ENCODE results near the gene SLC25A48. TPM values are rescaled to one million over a fixed set of nuclear protein-coding genes. Genes with fewer than 3 reads are reported as not detected.

Gene SLC25A48, protein sequence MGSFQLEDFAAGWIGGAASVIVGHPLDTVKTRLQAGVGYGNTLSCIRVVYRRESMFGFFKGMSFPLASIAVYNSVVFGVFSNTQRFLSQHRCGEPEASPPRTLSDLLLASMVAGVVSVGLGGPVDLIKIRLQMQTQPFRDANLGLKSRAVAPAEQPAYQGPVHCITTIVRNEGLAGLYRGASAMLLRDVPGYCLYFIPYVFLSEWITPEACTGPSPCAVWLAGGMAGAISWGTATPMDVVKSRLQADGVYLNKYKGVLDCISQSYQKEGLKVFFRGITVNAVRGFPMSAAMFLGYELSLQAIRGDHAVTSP
- 2.4 TPM for total RNA-seq

DNA sequence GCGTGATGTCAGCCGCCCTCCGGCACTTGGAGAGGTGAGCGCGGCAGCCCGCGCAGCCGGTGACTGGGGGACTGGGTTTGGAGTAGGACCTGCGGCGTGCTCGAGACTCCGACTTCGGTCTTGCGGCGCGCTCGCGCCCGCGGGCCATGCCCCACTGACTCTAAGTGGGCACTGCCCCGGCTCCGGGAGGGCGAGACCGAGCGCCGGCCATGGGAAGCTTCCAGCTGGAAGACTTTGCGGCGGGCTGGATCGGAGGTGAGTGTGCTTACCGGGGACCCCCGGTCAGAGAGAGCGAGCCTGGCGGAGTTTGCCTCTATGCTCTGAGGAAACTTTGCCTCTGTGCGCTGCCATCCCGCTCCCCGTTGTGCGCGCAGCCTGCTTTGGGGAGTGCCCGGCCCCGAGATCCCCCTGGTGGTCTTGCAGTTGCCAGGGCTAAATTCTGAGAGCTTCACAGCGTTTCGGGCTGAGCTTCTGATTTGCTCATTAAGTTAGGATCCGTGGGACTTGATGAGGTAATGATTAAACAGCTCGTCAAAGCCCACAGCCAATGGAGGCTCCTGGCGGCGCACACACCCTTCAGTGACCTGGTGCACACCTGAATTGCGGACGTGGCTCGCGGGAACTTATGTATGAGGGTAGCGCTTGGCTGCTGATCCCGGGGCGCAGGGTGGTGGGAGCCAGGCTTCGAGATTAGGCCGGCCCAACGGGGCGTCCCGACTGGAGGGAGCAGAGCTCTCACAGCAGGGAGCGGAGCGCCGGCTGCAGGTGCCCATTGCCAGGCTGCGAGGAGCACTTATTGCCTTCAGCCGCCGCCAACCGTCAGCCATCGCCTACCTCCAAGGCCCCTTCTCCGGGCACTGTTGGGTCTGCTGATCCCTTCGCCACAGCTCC, at the start of gene SLC25A48:
TSS of gene SLC25A48 (plus strand) at position 25 of the 891 bp plus-strand sequence. CDS start at position 210, 185 bp downstream.
- peak; percentile 17 for DNase-seq

DNA sequence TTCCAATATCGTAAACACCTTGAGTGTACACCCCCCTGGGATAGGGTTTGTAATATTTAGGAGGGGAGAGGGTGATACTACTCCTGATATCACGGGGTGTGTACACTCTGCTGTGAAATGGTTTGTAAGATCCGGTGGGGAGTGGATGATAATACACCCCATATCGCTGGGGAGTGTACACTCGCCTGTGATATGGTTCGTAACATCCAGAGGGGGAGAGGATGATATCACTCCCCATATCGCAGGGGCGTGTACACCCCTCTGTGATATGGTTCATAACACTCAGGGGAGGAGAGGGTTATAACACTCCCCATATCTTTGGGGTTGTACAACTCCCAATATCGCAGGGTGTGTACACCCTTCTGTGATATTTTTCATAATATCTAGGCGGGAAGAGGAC, 33.8 kb upstream of the SLC25A48 start:
- DNase-seq, result no peak

DNA sequence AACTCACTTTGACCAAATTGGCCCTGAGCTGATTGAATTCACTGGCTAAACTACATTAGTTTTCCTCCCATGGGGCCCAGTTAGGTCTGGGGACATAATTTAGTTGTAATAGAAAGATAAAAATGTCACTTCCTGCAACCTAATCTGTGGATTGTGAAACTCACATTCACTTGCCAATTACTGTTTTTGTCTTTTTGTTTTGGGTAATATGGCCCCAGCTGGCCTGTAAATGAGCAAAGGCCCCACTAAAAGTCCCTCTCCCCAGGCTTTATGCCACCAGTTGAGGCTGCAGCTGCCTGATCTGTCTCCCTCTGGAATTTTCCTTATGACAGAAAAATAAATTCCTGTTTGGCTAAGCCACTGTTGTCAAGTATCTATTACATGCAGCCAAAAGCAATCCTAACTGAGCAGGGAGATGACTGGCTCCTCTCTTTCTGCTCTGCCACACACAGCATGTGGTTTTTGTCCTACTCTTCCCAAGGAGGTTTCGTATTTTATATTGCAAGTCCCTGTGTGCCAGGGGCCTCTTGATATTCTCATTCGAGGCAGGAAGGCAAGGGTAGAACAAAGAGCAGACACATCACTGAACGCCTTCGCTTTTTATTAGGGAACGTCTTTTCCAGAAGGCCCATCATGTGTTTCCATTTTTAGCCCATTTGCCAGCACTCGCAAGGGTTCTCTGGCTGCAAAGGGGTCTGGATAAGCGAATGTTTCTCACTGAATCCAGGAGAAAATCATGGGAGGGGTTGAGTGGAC, 24.1 kb upstream of the SLC25A48 start:
- DNase-seq, result peak; percentile 5

DNA sequence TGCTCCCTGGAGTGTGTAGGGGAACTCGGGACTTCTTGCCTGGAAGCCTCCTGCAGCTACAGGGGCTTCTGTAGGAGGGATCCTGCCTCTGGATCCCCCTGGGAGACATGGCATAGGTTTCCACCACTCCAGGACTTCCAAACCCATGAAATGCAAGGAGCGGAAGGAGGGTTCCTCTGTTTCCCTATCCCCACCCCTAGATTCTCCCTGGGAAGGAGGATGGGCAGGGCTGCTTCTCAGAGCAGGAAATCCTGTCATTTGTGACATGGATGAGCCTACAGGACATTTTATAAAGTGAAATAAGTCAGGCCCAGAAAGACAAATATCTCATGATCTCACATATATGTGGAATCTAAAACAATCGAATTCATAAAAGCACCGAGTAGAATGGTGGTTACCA, 23.5 kb upstream of the SLC25A48 start:
- DNase-seq, result no peak

DNA sequence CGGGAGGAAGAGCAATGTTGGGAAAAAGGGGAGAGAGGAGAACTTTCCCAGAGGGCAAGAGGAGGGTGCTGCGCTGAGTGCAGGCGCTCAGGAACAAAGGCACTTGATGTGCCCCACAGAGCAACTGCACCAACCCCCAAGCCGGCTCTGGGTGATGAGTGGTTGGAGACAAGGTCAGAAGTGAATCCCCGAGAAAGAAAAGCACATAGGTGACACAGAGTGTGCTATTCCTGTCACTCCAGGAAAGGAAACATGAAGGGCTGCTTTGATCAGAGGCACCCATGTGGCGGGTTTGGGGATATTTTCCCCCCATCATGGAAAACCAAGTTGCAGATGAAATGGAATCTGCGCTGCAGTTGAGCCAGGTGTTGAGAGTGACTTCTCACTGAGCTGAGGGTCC, 20.7 kb upstream of the SLC25A48 start:
- DNase-seq, result no peak

DNA sequence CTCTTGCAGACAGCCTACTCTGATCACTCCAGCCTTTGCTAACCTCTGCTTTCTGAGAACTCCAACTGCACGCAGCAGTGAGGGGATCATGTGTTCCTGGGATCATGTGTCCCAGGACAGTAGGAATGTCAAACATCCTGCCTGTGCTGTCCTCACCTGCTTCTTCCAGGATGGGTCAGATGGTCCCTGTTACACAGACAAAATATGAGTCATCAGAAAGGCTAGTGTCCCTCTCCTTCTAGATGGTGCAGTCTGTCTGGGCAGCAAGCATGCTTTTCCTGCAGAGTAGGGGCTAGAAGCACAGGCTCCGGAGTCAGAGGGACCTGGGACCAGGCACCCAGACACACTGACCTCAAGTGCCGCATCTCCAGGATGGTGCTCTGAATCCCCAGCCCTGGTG, 20.1 kb upstream of the SLC25A48 start:
- no peak for DNase-seq

DNA sequence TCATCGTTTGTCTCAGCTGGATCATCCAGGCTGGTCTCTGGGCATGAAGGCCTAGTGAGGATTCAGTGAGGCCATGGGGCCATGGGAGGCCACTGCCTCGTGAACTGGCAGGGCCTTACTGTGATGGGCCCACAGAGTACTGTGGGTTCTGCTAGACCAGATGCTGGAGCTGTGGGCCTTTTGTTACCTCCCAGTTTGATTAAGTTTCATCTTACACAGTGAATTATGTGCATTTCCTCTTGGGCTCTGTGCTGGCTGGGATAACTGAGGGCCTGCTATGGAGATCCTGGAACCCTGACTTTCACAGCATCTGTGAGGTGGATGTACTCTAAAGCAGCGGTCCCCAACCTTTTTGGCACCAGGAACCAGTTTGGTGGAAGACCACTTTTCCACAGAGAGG, 19.7 kb upstream of the SLC25A48 start:
- no peak for DNase-seq

DNA sequence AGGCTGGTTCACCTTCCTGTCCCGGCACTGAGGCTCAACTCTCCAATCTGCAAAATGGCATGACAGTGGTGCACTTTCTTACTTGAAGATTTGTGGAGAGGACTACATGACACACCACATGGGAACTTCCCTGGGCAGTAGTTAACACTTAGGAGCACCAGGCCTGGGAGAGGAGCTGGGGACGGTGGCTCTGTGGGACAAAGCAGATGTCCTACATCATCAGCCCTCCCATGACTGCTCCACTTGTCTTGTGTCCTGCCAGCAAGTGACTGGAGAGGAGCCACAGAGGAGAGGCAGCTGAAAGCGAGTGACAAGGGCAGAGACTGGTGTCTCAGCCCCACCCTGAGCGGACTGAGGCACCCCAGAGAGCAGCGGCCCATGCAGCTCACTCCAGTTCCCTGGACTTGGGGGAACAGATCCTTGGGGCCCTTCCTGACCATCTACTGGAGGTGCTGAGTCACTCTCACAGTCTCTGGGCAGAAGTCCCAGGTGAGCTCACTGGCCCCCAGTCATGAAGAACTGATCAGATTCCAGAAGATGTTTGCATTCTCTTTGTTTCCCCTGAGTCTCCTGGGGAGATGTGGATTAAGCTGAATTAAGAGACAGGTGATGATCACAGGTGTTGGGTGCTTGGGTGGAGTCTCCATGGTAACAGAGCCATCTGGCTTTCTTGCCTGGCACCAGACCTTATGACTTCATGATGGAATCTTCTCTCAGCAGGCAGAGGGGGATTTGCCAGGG, 13.2 kb upstream of the SLC25A48 start:
- no peak for DNase-seq

DNA sequence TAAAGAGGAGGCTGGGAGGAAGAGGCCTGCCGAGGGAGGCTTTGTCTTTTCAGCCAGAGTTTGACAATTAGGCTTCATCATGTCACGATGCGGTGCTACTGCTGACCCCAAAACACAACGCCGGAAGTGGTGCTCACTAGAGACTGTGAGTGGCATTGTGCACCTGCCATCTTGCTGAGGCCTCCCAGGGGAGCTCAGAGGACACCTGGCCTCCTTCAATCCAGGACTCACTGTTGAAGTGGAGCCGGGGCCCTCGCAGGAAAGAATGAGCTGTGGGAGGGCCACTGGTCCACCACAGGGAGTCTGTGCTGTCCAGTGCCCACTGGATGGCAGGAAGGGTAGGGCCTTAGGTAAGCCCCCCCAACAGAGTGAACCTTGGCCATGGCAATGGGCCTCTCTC, 12.7 kb upstream of the SLC25A48 start:
- no peak for DNase-seq

DNA sequence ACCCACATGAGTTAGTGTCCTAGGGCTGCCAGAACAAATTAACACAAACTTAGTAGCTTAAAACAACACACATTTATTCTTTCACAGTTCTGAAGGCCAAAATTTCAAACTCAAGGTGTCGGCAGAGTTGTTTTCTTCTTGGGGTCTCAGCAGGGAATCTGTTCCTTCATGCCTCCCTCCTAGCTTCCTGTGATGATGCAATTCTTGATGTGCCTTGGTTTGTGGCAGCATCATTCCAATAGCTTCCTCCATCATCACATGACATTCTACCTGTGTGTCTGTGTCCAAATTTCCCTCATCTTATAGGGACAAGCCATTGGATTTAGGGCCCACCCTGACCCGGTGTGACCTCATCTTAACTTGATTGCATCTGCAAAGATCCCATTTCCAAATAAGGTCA, 12.2 kb upstream of the SLC25A48 start:
- no peak for DNase-seq

DNA sequence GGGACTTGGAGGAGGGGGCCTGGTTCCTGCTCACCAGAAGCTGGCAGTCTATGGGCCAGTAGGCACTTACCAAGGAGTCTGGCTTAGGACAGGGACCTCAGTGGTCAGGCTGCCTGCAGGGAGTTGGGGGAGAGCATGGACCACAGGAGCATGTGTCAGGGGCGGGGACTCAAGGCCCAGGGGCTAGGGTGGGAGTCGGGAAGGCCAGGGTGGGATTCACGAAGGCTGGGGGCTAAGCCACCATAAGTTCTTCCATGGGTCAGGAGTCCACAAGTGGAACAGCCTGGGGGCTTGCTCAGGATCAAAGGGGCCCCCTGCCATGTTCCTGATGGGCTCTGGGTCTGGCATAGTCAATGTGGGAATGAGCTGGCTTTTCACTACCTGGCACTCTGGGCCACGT, 11.5 kb upstream of the SLC25A48 start:
- no peak for DNase-seq

DNA sequence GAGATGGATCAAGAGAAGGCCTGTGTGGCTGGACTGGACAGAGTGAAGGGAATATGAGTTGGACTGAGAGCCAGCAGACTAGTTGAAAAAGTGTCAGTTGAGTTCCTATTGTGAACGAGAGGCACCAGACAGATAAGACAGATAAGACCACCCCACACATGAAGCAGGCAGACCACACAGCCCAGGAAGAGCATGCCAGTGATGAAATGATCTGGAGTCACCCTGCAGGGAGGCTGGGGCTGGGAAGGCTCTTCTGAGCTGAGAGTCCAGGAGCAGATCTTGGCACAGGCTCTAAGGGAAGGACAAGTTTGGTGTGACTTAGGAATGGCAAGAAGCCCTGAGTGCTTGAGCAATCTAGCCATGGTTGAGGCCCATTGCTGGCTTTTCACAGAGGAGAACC, 10.6 kb upstream of the SLC25A48 start:
- no peak for DNase-seq

DNA sequence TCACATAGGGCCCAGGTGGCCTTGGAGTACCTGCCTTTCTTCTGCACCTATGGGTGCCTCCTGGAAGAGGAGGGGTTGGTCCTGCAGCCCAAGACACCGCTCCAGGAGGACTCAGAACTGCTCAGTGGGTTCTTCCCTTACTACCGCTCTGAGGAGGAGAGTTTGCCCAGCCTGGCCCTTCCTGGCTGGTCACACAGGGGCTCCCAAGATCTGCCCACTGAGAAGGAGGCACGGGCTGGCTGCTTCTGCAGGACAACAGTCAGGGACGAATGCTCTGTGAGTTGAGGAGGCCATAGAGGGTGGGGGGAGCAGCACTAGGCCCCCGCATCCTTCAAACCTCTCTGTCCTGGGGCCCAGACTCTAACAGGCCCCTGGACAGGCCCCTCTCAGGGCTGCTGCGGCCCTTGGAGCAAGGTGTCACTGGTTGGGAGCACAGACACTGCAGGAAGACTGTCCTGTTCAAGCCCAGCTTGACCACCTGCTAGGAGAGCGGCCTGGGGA, 9.9 kb upstream of the SLC25A48 start:
- no peak for DNase-seq

DNA sequence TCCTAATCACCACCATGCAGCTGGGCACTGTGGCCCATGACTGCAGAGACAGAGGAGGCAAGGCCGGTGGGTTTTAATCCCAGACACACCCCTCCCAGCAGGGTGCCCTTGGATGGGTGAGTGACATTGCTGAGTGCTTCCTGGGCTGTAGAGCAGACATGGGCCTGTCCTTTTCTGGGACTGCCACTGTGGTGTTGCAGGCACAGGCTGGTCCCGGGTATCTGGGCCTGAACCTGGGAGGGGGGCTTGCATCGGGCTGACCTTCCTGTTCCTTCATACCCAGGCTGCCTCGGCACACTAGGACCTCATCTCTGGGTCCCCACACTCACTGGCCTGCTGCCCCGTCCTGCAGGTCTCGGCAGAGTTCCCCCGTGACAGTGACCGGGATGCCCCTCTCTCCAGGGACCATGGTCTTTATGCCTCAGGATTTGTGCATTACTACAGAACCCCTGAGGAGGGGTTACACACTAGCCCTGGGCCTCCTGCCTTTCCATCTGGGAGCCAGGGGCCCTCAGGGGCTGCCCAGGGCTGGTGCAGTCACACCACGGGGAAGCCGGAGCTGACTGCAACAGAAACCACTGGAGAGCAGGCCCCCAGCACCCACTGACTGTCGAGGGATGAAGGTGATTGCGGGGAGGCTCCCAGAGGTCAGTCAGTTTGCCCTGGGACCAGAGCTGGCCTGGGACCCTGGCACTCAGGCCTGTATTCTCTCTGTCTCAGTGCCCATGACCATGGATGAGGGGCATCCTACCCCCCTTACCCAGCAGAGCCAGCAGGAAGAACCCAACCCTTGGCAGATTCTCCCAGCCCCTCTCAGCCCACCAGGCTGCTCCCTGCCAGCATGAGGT, 8.9 kb upstream of the SLC25A48 start:
- DNase-seq, result no peak

DNA sequence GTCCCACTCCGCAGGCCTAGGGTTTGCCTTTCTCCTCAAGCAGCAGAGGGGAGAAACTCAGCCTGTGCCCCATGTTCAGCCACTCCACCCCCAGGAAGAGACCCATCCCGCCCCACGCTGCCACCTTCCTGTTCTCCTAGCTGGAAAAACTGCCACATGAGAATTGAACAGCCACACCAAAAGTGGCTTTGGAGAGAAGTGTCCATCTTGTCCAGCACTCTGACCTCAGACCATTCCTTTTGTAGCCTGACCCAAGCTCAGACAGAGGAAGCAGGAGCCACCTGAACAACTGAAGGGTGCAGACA, 8.3 kb upstream of the SLC25A48 start:
- DNase-seq, result no peak

DNA sequence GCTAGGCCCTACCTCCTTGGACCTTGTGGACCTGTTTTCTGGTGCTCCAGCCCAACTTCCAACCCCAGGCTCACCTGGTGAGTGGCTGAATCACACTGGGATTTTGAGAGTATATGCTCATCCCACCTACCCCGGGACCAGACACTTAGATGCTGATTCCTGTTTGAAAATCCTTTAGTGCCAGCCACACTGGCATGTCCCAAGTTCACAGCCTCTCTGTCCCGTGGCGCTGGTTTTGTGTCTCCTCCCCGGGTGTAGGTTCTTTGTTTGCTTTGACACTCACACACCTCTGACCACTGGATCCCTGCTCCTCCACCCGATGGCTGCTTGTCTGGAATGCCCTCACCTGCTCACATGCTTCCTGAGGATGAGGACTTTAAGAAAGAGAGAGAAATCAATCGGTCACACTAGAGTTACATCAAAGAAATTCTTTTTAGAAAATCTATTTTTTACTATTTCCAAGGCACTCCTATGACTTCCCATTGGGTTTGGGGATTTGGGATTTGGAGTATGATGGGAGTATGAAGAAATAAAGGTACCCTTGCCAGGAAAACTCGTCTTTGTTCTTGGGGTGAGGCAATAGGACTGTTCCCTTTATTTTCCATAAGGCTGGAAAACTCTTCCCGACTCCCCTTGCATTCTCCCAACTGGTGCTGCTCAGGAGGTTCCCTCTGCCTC, 7.3 kb upstream of the SLC25A48 start:
- no peak for DNase-seq

DNA sequence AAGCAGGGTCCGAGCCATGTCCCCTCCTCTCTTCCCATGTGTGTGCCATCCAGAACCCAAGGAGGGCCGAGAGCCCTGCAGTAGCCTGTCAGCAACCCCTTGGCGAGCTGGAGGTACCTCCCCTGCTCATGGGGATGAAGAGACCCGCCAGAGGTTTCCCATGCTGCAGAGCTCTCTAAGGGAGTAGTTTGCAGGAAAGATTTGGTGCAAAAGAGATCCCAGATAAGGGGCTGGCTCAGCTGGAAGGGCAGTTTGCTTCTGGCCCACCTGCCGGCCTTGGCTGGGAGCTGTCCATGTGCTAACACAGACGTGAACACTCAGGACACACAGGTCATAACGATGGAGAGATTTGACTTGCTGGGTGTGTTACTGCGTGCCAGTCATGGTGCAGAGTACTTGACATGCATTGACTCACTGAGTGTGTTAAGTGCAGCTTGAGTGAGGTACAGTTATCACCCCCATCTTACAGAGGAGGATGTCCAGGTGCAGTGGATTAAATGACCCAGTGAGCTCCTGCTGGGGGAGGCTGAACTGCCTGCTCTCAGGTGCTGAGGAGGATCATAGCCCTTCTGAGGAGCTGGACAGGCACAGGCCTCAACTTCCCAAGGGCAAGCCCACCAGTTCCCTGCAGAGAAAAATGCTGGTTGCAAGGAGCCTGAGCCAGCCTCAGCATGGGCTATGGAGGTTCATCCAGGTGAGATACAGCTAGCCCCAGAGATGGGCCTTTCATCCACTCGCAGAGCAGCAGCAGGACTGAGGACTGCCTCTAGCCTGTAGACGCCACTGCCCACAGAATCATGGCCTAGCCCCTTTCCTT, 6.3 kb upstream of the SLC25A48 start:
- DNase-seq, result no peak

DNA sequence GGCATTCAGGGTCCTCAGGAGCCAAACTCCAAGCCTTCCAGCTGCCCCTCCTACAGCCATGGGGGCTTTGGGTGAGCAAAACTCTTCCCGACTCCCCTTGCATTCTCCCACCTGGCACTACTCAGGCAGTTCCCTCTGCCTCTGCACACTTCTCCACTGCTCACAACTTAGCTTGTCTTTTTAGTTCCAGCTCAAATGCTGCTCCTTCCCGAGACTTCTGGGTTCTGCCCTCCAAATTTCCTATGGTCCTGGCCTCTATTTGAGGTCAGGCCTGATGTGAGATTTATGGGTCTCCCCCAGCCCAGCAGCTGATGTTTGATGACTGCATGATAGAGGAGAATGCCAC, 5.7 kb upstream of the SLC25A48 start:
- DNase-seq, result no peak

DNA sequence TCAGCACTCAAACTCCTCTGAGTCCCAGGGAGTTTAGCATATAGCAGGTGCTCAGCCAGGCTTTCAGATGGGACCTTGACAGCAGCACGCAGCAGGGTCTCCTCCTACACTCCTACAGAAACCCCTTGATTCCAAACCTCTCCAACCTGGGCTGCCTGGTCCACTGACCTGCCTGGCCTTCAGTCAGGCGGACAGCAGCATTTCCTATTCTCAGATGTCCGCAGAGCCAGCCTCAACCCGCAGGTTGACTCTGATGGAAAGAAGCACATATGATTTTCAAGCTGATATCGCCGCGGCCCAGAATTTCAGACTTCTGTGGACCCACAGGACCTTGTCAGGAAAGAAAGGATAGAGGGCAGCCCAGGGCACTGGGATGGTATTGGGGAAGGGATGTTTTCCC, 5.3 kb upstream of the SLC25A48 start:
- no peak for DNase-seq

Measured in skin of body (tissue), 2 donors.